ENCODE measurements around the gene RIMKLB. TPM values are rescaled to one million over a fixed set of nuclear protein-coding genes. Genes with fewer than 3 reads are reported as not detected.

RIMKLB gene
- total and polyA plus RNA-seq, 11 donors: 7.4 to 16.9 (median 11.9) TPM

DNA sequence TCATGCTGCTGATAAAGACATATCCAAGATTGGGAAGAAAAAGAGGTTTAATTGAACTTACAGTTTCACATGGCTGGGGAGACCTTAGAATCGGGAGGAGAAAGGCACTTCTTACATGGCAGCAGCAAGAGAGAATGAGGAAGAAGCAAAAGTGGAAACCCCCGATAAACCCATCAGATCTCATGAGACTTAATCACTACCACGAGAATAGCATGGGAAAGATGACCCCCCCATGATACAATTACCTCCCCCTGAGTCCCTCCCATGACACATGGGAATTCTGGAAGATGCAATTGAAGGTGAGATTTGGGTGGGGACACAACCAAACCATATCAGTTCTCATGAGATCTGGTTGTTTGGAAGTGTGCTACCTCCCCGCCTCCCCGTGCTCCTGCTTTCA is 25.4 kb upstream of the RIMKLB start:
- 82 to 93% (median 91%) methylated on average over 5 of the region's 5 CpGs for WGBS, 4 donors

GRCh38 chr12:8675591-8676036 is 22.2 kb upstream of the RIMKLB start:
- Histone ChIP-seq H3K4me1 (peaks cover 0 to 15% (median 0%) of the 10 kb centered on the region in 12 donors), H3K27ac (peak overlapping the region in 2 of 12 donors; percentile 7 to 69), H3K36me3 (no peaks in the 10 kb centered on the region), H3K27me3 (no peaks in the 10 kb centered on the region), H3K4me3 (no peak overlapping the region), H3K9me3 (no peaks in the 10 kb centered on the region)
- ATAC-seq: no peak
- TF ChIP-seq, protein P1, sequence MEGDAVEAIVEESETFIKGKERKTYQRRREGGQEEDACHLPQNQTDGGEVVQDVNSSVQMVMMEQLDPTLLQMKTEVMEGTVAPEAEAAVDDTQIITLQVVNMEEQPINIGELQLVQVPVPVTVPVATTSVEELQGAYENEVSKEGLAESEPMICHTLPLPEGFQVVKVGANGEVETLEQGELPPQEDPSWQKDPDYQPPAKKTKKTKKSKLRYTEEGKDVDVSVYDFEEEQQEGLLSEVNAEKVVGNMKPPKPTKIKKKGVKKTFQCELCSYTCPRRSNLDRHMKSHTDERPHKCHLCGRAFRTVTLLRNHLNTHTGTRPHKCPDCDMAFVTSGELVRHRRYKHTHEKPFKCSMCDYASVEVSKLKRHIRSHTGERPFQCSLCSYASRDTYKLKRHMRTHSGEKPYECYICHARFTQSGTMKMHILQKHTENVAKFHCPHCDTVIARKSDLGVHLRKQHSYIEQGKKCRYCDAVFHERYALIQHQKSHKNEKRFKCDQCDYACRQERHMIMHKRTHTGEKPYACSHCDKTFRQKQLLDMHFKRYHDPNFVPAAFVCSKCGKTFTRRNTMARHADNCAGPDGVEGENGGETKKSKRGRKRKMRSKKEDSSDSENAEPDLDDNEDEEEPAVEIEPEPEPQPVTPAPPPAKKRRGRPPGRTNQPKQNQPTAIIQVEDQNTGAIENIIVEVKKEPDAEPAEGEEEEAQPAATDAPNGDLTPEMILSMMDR (IDR thresholded peaks at IDR 0.05): no peak
- TF ChIP-seq POLR2A (IDR thresholded peaks at IDR 0.05): no peak
- DNase-seq: no peak
- intact Hi-C loops (cut with DNase I): no loop called here
- 41 to 56% (median 54%) methylated on average over 3 of the region's 3 CpGs for WGBS, 4 donors

More for the DNA sequence above, 25.4 kb upstream of the RIMKLB start:
- DNase-seq: no peak
- intact Hi-C loops (cut with DNase I): loop anchor here in 2 of 10 donors (5.0 kb wide), 2 partner anchors 220 to 370 kb away; no protein-coding TSS in a partner anchor
- Histone ChIP-seq H3K4me3 (no peak overlapping the region), H3K36me3 (no peaks in the 10 kb centered on the region), H3K27ac (no peak overlapping the region), H3K9me3 (no peaks in the 10 kb centered on the region), H3K27me3 (no peaks in the 10 kb centered on the region), H3K4me1 (peaks cover 0 to 23% (median 0%) of the 10 kb centered on the region in 12 donors)
- no peak for TF ChIP-seq POLR2A (IDR thresholded peaks at IDR 0.05)
- TF ChIP-seq, protein P1 (IDR thresholded peaks at IDR 0.05): no peak
- no peak for ATAC-seq

DNA sequence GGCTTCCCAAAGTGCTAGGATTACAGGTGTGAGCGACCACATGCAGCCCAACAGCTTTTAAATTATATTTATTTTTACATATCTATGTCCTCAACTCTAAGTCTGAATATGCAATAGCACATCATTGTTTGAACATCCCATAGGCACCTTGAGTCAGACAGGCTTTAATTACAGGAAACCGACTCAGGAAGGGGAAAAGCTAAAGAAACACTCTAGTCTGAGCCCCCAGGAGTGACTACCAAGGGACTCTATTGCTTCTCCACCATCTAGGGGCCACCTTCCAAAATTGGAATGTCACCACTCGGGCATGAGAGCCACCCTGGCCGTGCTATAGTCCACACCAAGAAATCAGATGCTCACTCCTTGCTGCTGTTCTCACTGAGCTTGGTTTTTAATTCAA is 21.1 kb upstream of the RIMKLB start:
- H3K4me3 ChIP-seq: no peak overlapping the region
- H3K27me3 ChIP-seq: no peaks in the 10 kb centered on the region
- H3K9me3 ChIP-seq: no peaks in the 10 kb centered on the region
- 73 to 84% (median 83%) methylated on average over 4 of the region's 4 CpGs for WGBS, 4 donors
- no peak overlapping the region for H3K27ac ChIP-seq
- DNase-seq: no peak
- no peak for ATAC-seq
- no peaks in the 10 kb centered on the region for H3K36me3 ChIP-seq
- H3K4me1 ChIP-seq: peaks cover 0 to 17% (median 0%) of the 10 kb centered on the region in 12 donors
- intact Hi-C loops (cut with DNase I): no loop called here
- TF ChIP-seq POLR2A (IDR thresholded peaks at IDR 0.05): no peak
- TF ChIP-seq, protein P1 (IDR thresholded peaks at IDR 0.05): no peak

DNA sequence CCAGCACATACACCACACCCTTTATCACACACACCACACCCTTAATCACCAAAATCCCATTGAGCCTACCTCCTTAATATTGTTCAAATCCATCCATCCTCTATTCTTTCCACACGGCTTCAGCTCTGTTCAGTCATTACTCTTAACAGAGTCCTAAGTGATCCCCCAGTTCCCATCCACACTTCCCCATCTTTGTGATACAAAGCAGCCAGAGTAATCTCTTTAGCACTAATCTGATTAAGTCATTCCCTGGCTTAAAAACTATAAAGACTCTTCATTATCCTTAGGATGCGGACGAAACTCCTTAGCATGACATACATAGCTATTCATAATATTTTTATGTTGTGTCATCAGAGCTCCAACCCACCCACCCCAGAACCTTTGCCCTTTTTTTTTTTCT is 20.4 kb upstream of the RIMKLB start:
- WGBS, 4 donors: 89 to 93% (median 90%) methylated on average over 3 of the region's 3 CpGs
- no peaks in the 10 kb centered on the region for H3K27me3 ChIP-seq
- peaks cover 0 to 20% (median 0%) of the 10 kb centered on the region in 12 donors for H3K4me1 ChIP-seq
- H3K27ac ChIP-seq: no peak overlapping the region
- no peak for TF ChIP-seq POLR2A (IDR thresholded peaks at IDR 0.05)
- TF ChIP-seq, protein P1 (IDR thresholded peaks at IDR 0.05): no peak
- no peak overlapping the region for H3K4me3 ChIP-seq
- DNase-seq: no peak
- H3K9me3 ChIP-seq: no peaks in the 10 kb centered on the region
- no peak for ATAC-seq
- intact Hi-C loops (cut with DNase I): no loop called here
- no peaks in the 10 kb centered on the region for H3K36me3 ChIP-seq
